Smooth muscle cell (in vitro differentiated cells): ENCODE measurements around the gene DUSP16. TPM values are rescaled to one million over a fixed set of nuclear protein-coding genes. Genes with fewer than 3 reads are reported as not detected.
A peak's percentile ranks its signal among the peaks of the same experiment; 100 is the strongest.

Experiments used
- DNase-seq: peaks from one replicate; lab custom pipeline; 2025; ENCODE audit not compliant: unreplicated experiment; lab: John Stamatoyannopoulos, UW
- H2AFZ ChIP-seq: fragments of 200-600 bp; sonication (generic); 2 replicates; pipeline ENCODE4 v1.6.0; 2016; ENCODE audit warnings: antibody characterized with exemption, low read depth, mild to moderate bottlenecking
- H3F3A ChIP-seq: fragments of 200-600 bp; sonication (generic); 2 replicates; pipeline ENCODE4 v1.6.0; 2017; ENCODE audit warnings: antibody characterized with exemption, low read depth
- H3K27ac ChIP-seq: fragments of 200-600 bp; sonication (generic); 2 replicates; pipeline ENCODE4 v1.5.1; 2016; ENCODE audit warnings: low read depth, mild to moderate bottlenecking
- H3K27me3 ChIP-seq: fragments of 200-600 bp; sonication (generic); 2 replicates; pipeline ENCODE4 v1.6.1; 2016; ENCODE audit warnings: low read depth, mild to moderate bottlenecking
- H3K36me3 ChIP-seq: fragments of 200-600 bp; sonication (generic); 2 replicates; pipeline ENCODE4 v1.5.1; 2016; ENCODE audit warnings: low read depth
- H3K4me1 ChIP-seq: fragments of 200-600 bp; sonication (generic); 2 replicates; pipeline ENCODE4 v1.5.1; 2016; ENCODE audit warnings: low read depth
- H3K4me2 ChIP-seq: fragments of 200-600 bp; sonication (generic); 2 replicates; pipeline ENCODE4 v1.6.0; 2016; ENCODE audit warnings: mild to moderate bottlenecking
- H3K4me3 ChIP-seq: fragments of 200-600 bp; sonication (generic); 2 replicates; pipeline ENCODE4 v1.5.1; 2016; ENCODE audit warnings: mild to moderate bottlenecking
- H3K79me2 ChIP-seq: fragments of 200-600 bp; sonication (generic); 2 replicates; pipeline ENCODE4 v1.6.0; 2016; ENCODE audit warnings: low read depth, mild to moderate bottlenecking
- H3K9ac ChIP-seq: fragments of 200-600 bp; sonication (generic); 2 replicates; pipeline ENCODE4 v1.6.0; 2016; ENCODE audit warnings: low read depth
- H3K9me3 ChIP-seq: fragments of 200-600 bp; sonication (generic); replicated peaks from 2 replicates; pipeline ENCODE4 v1.5.1; 2016; ENCODE audit warnings: low read depth
- H4K20me1 ChIP-seq: fragments of 200-600 bp; sonication (generic); 2 replicates; pipeline ENCODE4 v1.6.0; 2016; ENCODE audit warnings: low read depth
- CTCF ChIP-seq: fragments of 200-600 bp; sonication (generic); IDR thresholded peaks from 2 replicates; pipeline ENCODE4 v1.5.1; 2017; ENCODE audit warnings: borderline replicate concordance, mild to moderate bottlenecking, antibody characterized with exemption; ENCODE audit not compliant: insufficient read depth, poor library complexity, severe bottlenecking
- WGBS: methylation state at CpG from one replicate; pipeline ENCODE4 v1.1.7; 2016; ENCODE audit warnings: low lambda C conversion rate; 5-methylcytosine and 5-hydroxymethylcytosine counted together
- polyA plus RNA-seq: library from polyadenylated mRNA; unstranded; fragments of >200 nt; fragmentation: Nextera tagmentation; extraction: Ambion mirVana; gene quantifications from 2 replicates; pipeline ENCODE4 v1.2.1, GENCODE V29; 2016
- total RNA-seq: library from RNA; depleted of rRNA; stranded (reverse); fragments of >200 nt; gene quantifications from 2 replicates; pipeline ENCODE4 v1.2.3, GENCODE V29; 2014

The DUSP16 gene
- total and polyA plus RNA-seq, 2 experiments from 2014 or later, result 1.2 to 10.8 TPM

GRCh38 chr12:12511021-12511783 lies 51.5 kb downstream of the DUSP16 start:
- no peak for TF ChIP-seq CTCF

GRCh38 chr12:12510551-12510950 lies 52.1 kb downstream of the DUSP16 start:
- Histone ChIP-seq H3K9ac (peak overlapping the region; percentile 51), H3K79me2 (peaks cover 7% of the 10 kb centered on the region)

More at GRCh38 chr12:12511021-12511783, 51.5 kb downstream of the DUSP16 start:
- peak overlapping the region; percentile 85 for H3K27ac ChIP-seq
- H3K4me1 ChIP-seq, result peaks cover 16% of the 10 kb centered on the region
- peaks cover 7% of the 10 kb centered on the region for H3K79me2 ChIP-seq
- no peaks in the 10 kb centered on the region for H3K27me3 ChIP-seq
- no peaks in the 10 kb centered on the region for H3K9me3 ChIP-seq
- H2AFZ ChIP-seq, result no peak overlapping the region
- peaks cover 14% of the 10 kb centered on the region for H4K20me1 ChIP-seq
- H3K9ac ChIP-seq, result peak overlapping the region; percentile 51
- 78% methylated on average over 3 of the region's 3 CpGs for WGBS
- H3K36me3 ChIP-seq, result no peaks in the 10 kb centered on the region
- H3K4me3 ChIP-seq, result no peak overlapping the region
- peaks cover 21% of the 10 kb centered on the region for H3F3A ChIP-seq
- peak overlapping the region; percentile 33 for H3K4me2 ChIP-seq
- DNase-seq, result no peak

GRCh38 chr12:12510141-12510540 lies 52.5 kb downstream of the DUSP16 start:
- no peak for TF ChIP-seq CTCF
- Histone ChIP-seq H3K36me3 (no peaks in the 10 kb centered on the region), H3K4me3 (no peak overlapping the region), H3K79me2 (peaks cover 7% of the 10 kb centered on the region), H3K4me2 (peak overlapping the region; percentile 33), H3K27me3 (no peaks in the 10 kb centered on the region), H3K9me3 (no peaks in the 10 kb centered on the region), H3K9ac (peak overlapping the region; percentile 51), H3K4me1 (peaks cover 25% of the 10 kb centered on the region), H3F3A (peaks cover 24% of the 10 kb centered on the region), H3K27ac (peak overlapping the region; percentile 85), H4K20me1 (peaks cover 23% of the 10 kb centered on the region), H2AFZ (no peak overlapping the region)
- no peak for DNase-seq
- WGBS, result 12% methylated on average over 2 of the region's 2 CpGs

More at GRCh38 chr12:12510551-12510950, 52.1 kb downstream of the DUSP16 start:
- H4K20me1 ChIP-seq, result peaks cover 21% of the 10 kb centered on the region
- WGBS, result 75% methylated on average over 2 of the region's 2 CpGs
- H3F3A ChIP-seq, result peaks cover 24% of the 10 kb centered on the region
- no peaks in the 10 kb centered on the region for H3K27me3 ChIP-seq
- no peaks in the 10 kb centered on the region for H3K36me3 ChIP-seq
- H2AFZ ChIP-seq, result no peak overlapping the region
- H3K4me1 ChIP-seq, result peaks cover 22% of the 10 kb centered on the region
- no peak for TF ChIP-seq CTCF
- no peak for DNase-seq
- H3K4me2 ChIP-seq, result peak overlapping the region; percentile 33
- no peaks in the 10 kb centered on the region for H3K9me3 ChIP-seq
- peak overlapping the region; percentile 85 for H3K27ac ChIP-seq
- H3K4me3 ChIP-seq, result no peak overlapping the region
